HG03457 (cell line): ENCODE results near the gene NME9.

Source experiments
- ATAC-seq: cut with Tn5 transposase; IDR thresholded peaks from one replicate; pipeline ENCODE4 v1.9.1; 2021; ENCODE audit warnings: moderate number of reproducible peaks; ENCODE audit not compliant: unreplicated experiment

Gene NME9

DNA sequence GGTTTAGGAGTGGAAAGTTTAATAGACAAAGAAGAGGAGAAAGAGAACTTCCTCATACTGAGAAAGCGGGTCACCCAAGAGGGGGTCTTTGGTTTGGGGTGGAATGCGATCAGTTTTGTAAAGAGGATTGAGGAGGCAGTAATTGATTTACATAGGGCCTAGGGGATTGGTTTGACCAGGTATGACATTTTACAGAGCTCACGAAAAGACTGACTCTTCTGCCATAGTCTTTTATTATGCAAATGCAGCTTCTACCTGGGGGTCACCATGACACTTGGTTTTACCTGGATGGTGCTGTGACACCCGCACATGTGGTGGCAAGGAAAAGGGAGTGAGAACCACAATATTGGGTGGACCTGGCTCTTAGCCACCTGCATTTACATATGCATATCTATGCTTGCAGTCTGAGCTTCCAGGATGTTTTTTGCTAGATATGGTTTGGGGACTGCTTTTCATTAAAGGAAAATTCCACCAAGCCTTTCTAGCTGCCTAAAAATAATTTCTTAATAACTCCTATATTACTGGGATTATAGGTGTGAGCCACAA lies 6.9 kb upstream of the NME9 start:
- no peak for ATAC-seq

GRCh38 chr3:138334608-138335007 lies 5.0 kb upstream of the NME9 start:
- no peak for ATAC-seq

GRCh38 chr3:138332472-138333073 lies 2.9 kb upstream of the NME9 start:
- no peak for ATAC-seq

- no peak for ATAC-seq
Measured at GRCh38 chr3:138331143-138331894, 1.7 kb upstream of the NME9 start.

GRCh38 chr3:138329984-138330293 lies 288 bp upstream of the NME9 start:
- no peak for ATAC-seq

- ATAC-seq: no peak
Measured at GRCh38 chr3:138328341-138328740, 1.3 kb downstream of the NME9 start.

- no peak for ATAC-seq
Measured at GRCh38 chr3:138327831-138328230, 1.8 kb downstream of the NME9 start.

- no peak for ATAC-seq
Measured at GRCh38 chr3:138326866-138327595, 2.6 kb downstream of the NME9 start.

GRCh38 chr3:138325990-138326389 lies 3.7 kb downstream of the NME9 start:
- ATAC-seq: no peak

- no peak for ATAC-seq
Measured at GRCh38 chr3:138323971-138324370, 5.7 kb downstream of the NME9 start.

GRCh38 chr3:138317687-138318086 lies 12.0 kb downstream of the NME9 start:
- no peak for ATAC-seq

GRCh38 chr3:138314751-138315150 lies 14.9 kb downstream of the NME9 start:
- no peak for ATAC-seq

DNA sequence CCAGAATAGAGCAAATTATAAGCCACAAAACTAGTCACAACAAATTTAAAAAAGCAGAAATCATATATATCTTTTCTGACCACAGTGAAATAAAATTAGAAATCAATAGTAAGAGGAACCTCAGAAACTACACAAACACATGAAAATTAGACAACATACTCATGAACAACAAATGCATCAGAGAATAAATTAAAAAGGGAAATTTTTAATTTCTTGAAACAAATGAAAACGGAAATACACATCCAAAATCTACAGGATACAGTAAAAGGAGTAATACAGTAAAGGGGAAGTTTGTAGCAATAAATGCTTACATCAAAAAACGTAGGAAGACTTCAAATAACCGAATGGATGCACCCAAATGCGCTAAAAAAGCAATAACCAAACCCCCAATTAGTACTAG lies 19.2 kb downstream of the NME9 start:
- ATAC-seq: no peak

- ATAC-seq: no peak
Measured at GRCh38 chr3:138308783-138309182, 20.9 kb downstream of the NME9 start.

- no peak for ATAC-seq
Measured at GRCh38 chr3:138307899-138308298, 21.8 kb downstream of the NME9 start.

DNA sequence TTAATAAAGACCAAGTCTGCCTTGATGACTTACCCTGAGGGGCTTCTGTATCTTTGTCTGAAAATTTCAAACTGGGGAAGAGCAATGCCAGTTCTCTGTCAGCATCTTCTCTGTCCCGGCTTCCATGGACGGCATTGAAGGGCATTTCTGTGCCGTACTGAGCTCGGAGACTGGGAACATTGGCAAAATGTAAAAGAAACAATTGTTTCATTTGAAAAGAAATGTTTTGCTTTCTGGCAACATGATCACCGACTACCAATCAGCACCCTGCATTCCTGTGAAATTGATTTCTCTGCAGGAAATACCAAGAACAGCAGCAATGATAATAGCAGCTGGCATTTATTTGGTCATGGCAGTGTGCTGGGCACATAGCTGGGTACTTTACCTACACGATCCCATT lies 26.2 kb downstream of the NME9 start:
- no peak for ATAC-seq

DNA sequence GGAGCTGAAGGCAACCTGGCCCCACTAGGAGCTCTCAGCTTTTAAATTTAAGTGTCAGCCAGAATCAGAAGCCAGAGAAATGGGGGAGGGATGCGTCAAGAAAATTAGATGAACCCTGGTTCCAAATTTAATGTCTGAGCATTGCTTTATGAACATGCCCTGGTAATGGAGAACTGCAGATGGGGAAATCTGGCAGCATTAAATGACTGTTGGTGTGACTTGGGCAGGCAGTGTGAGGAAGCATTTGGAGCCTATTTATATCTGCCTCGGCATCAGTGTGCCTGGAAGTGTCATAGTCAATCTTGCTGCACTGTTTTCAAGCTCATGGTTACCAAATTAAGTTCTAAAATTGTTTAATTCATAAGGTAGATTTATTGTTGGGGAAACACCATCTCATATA lies 29.0 kb downstream of the NME9 start:
- no peak for ATAC-seq

DNA sequence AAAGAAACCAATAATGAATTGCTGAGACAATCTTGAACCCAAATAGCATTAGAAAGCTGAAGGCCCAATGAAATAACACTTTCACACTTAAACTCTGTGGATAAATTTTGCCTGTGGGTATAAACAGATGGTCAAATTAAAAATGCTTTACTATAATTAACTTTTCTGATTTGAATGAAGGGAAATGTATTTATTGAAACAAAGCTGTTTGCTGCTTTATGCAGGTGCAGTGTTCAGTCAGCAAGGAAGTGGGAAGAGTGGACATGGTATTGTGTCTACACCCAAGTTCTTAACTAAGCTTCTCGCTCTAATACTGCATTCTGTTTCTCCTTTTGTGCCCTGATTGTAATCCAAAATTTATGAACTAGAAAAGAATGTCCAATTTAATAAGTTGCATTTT lies 31.8 kb downstream of the NME9 start:
- ATAC-seq: no peak

DNA sequence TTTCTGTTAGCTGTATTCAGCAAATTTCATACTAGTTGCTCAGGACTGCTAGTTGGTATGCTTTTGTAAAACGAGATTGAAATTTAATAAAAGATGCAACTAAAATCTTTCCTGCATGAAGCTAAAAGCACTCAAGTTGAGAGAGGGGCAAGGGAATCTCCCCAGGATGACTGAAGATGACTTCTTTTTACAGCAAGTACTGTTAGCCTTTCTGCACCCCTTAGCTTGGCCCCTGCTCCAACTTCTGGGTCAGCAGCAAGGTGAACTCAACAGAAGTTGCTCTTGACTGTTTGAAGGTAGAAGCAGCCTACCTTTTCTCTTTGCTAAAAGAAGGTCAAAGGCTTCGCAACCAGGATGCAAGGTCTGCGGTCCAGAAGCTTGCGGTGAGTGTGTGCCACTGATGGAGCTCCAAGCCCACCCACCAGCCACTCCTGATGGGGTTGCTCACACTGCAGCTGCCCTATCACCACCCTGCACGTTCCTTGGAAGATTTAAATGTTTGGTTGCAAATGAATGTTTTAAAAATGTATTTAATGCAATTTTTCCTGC lies 32.5 kb downstream of the NME9 start:
- ATAC-seq: no peak

DNA sequence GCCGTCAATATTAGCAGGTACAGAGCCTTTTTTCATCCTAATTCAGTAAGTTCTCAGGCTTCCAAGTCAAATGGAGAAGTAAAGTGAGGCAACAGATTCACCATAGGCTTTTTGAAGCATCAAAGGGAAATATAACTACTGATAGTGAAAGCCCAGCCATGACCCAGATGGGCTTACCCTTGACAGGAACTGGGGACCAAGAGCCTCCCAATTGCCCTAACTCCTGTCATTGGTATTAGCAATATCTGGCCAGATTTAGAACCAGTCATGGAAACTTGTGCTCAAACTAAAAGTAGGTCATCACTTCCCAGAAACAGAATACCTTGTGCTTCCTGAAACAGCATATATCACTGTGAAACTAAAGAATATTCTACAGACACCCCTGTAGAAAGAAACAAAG lies 33.0 kb downstream of the NME9 start:
- no peak for ATAC-seq

- ATAC-seq: no peak
Measured at GRCh38 chr3:138289701-138290100, 40.0 kb downstream of the NME9 start.

DNA sequence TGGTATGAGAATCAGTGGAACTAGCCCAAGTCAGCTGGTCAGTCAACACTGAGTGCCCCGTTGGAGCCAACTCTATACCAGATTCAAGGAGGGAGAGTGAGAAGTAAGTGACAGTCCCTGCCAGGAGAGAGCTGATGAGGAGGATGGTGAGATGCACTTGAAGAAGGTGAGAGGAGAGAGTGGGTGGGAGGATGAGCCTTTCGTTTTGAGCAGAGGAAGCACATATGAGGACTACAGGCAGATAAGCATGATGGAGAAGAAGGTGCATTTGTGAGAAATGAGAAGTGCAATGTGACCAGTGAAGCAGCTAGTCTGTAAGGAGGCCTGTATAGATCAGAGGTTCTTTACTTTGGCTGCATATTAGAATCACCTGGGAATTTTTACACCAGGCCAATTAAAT lies 40.4 kb downstream of the NME9 start:
- ATAC-seq: no peak
